SK-N-SH treated with all-trans-retinoic acid at 6 μM for 48 hours (cell line): ENCODE measurements around the gene SDK1.

Experiments
- ATAC-seq: fragments of 200-7000 bp; cut with Tn5 transposase; 3 replicates; pipeline ENCODE4 v1.9.1; 2020; ENCODE audit warnings: mild to moderate bottlenecking, moderate library complexity
- ARNTL ChIP-seq: fragments of 450-650 bp; formaldehyde crosslinking; IDR thresholded peaks from 2 replicates; pipeline ENCODE4 v1.5.0; 2020; ENCODE audit warnings: low read depth, mild to moderate bottlenecking, moderate library complexity, borderline replicate concordance
- BACH2 ChIP-seq: fragments of 250-450 bp; sonication (Bioruptor Pico); IDR thresholded peaks from 2 replicates; pipeline ENCODE4 v1.9.0; 2021; ENCODE audit warnings: mild to moderate bottlenecking, borderline replicate concordance
- CSDC2 ChIP-seq: fragments of 250-450 bp; sonication (Bioruptor Pico); IDR thresholded peaks from 2 replicates; pipeline ENCODE4 v1.5.0; 2020; ENCODE audit warnings: mild to moderate bottlenecking, moderate library complexity
- ESRRG ChIP-seq: fragments of 250-450 bp; sonication (Bioruptor Pico); IDR thresholded peaks from 2 replicates; pipeline ENCODE4 v1.6.1; 2021; ENCODE audit warnings: mild to moderate bottlenecking
- GLIS3 ChIP-seq: fragments of 250-450 bp; sonication (Bioruptor Pico); IDR thresholded peaks from 2 replicates; pipeline ENCODE4 v1.5.0; 2020; ENCODE audit warnings: mild to moderate bottlenecking, moderate library complexity
- ISL1 ChIP-seq: fragments of 250-450 bp; sonication (Bioruptor Pico); IDR thresholded peaks from 2 replicates; pipeline ENCODE4 v2.1.2; 2022; ENCODE audit warnings: mild to moderate bottlenecking, moderate library complexity
- OSR1 ChIP-seq: fragments of 250-450 bp; sonication (Bioruptor Pico); IDR thresholded peaks from 2 replicates; pipeline ENCODE4 v1.8.0; 2022; ENCODE audit warnings: moderate library complexity, mild to moderate bottlenecking, inconsistent platforms
- PPARA ChIP-seq: fragments of 250-450 bp; sonication (Bioruptor Pico); IDR thresholded peaks from 2 replicates; pipeline ENCODE4 v1.5.0; 2020; ENCODE audit warnings: mild to moderate bottlenecking, borderline replicate concordance
- RARB ChIP-seq: fragments of 250-450 bp; sonication (Bioruptor Pico); IDR thresholded peaks from 2 replicates; pipeline ENCODE4 v1.8.0; 2021; ENCODE audit warnings: mild to moderate bottlenecking, moderate library complexity
- SNAI2 ChIP-seq: fragments of 250-450 bp; sonication (Bioruptor Pico); IDR thresholded peaks from 2 replicates; pipeline ENCODE4 v1.5.0; 2020; ENCODE audit warnings: mild to moderate bottlenecking, moderate library complexity
- TCF4 ChIP-seq: fragments of 250-450 bp; sonication (Bioruptor Pico); IDR thresholded peaks from 2 replicates; pipeline ENCODE4 v1.8.0; 2021; ENCODE audit warnings: mild to moderate bottlenecking, moderate library complexity, borderline replicate concordance
- TOX ChIP-seq: fragments of 250-450 bp; sonication (Bioruptor Pico); IDR thresholded peaks from 2 replicates; pipeline ENCODE4 v1.8.0; 2021; ENCODE audit warnings: mild to moderate bottlenecking, moderate library complexity, borderline replicate concordance
- ZC3H10 ChIP-seq: fragments of 250-450 bp; sonication (Bioruptor Pico); IDR thresholded peaks from 2 replicates; pipeline ENCODE4 v1.5.1; 2021; ENCODE audit warnings: mild to moderate bottlenecking, moderate library complexity
- ZFP3 ChIP-seq: fragments of 250-450 bp; sonication (Bioruptor Pico); IDR thresholded peaks from 2 replicates; pipeline ENCODE4 v1.5.0; 2020; ENCODE audit warnings: mild to moderate bottlenecking, moderate library complexity
- ZFP30 ChIP-seq: fragments of 450-650 bp; formaldehyde crosslinking; IDR thresholded peaks from 2 replicates; pipeline ENCODE4 v1.5.0; 2022; ENCODE audit warnings: mild to moderate bottlenecking, moderate library complexity
- ZNF565 ChIP-seq: fragments of 450-650 bp; formaldehyde crosslinking; conservative IDR thresholded peaks from 2 replicates; pipeline ENCODE4 v1.5.0; 2020; ENCODE audit warnings: low read depth, mild to moderate bottlenecking, moderate library complexity
- ZNF8 ChIP-seq: fragments of 450-650 bp; formaldehyde crosslinking; IDR thresholded peaks from 2 replicates; pipeline ENCODE4 v1.5.0; 2020; ENCODE audit warnings: mild to moderate bottlenecking, moderate library complexity
- TF ChIP-seq, protein P1 (sequence below): fragments of 250-450 bp; sonication (Bioruptor Pico); IDR thresholded peaks from 2 replicates; pipeline ENCODE4 v1.8.0; 2020; ENCODE audit warnings: mild to moderate bottlenecking, moderate library complexity, borderline replicate concordance
- TF ChIP-seq, protein P2 (sequence below): fragments of 250-450 bp; sonication (Bioruptor Pico); IDR thresholded peaks from 2 replicates; pipeline ENCODE4 v1.5.1; 2021; ENCODE audit warnings: mild to moderate bottlenecking, moderate library complexity
- TF ChIP-seq, protein P3 (sequence below): fragments of 250-450 bp; sonication (Bioruptor Pico); IDR thresholded peaks from 2 replicates; pipeline ENCODE4 v1.5.1; 2020; ENCODE audit warnings: low read depth, mild to moderate bottlenecking, moderate library complexity
- TF ChIP-seq, protein P4 (sequence below): fragments of 250-450 bp; sonication (Bioruptor Pico); IDR thresholded peaks from 2 replicates; pipeline ENCODE4 v1.5.0; 2020; ENCODE audit warnings: mild to moderate bottlenecking, moderate library complexity
- TF ChIP-seq, protein P5 (sequence below): fragments of 250-450 bp; sonication (Bioruptor Pico); IDR thresholded peaks from 2 replicates; pipeline ENCODE4 v1.8.0; 2021; ENCODE audit warnings: low read depth, mild to moderate bottlenecking, moderate library complexity, borderline replicate concordance

The SDK1 gene

DNA sequence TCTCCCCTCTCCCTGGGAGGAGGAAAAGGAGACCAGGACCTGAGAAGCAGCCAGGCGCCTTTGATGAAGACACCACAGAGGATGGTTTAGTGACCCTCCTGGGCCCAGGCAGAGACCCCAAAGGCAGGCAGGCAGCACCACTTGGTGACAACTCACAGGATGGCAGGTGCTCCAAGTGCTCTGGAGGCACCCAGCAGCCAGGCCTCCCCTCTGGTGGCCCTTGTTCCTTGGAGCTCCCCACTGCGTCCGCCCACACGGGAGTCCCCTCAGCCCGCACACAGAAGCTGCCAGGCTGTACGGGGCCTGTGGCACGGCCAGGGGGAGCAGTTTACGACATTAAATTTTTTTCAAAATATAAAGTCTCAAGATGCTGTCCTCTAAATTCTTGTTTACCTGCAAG, 773.9 kb downstream of the SDK1 start:
- ATAC-seq: no peak
- no peak for TF ChIP-seq ZNF8 (CRISPR knock-in tag)
- TF ChIP-seq PPARA (CRISPR knock-in tag): no peak
- no peak for TF ChIP-seq TCF4
- no peak for TF ChIP-seq GLIS3 (CRISPR knock-in tag)
- TF ChIP-seq OSR1 (CRISPR knock-in tag): no peak
- no peak for TF ChIP-seq SNAI2 (CRISPR knock-in tag)
- TF ChIP-seq RARB (CRISPR knock-in tag): no peak
- no peak for TF ChIP-seq TOX (CRISPR knock-in tag)
- no peak for TF ChIP-seq ZNF565 (CRISPR knock-in tag)
- TF ChIP-seq ESRRG (CRISPR knock-in tag): no peak
- no peak for TF ChIP-seq ZC3H10 (CRISPR knock-in tag)
- TF ChIP-seq, protein P1, sequence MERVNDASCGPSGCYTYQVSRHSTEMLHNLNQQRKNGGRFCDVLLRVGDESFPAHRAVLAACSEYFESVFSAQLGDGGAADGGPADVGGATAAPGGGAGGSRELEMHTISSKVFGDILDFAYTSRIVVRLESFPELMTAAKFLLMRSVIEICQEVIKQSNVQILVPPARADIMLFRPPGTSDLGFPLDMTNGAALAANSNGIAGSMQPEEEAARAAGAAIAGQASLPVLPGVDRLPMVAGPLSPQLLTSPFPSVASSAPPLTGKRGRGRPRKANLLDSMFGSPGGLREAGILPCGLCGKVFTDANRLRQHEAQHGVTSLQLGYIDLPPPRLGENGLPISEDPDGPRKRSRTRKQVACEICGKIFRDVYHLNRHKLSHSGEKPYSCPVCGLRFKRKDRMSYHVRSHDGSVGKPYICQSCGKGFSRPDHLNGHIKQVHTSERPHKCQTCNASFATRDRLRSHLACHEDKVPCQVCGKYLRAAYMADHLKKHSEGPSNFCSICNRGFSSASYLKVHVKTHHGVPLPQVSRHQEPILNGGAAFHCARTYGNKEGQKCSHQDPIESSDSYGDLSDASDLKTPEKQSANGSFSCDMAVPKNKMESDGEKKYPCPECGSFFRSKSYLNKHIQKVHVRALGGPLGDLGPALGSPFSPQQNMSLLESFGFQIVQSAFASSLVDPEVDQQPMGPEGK (CRISPR knock-in tag): no peak
- no peak for TF ChIP-seq ISL1 (CRISPR knock-in tag)
- no peak for TF ChIP-seq ZFP30 (CRISPR knock-in tag)
- TF ChIP-seq, protein P2, sequence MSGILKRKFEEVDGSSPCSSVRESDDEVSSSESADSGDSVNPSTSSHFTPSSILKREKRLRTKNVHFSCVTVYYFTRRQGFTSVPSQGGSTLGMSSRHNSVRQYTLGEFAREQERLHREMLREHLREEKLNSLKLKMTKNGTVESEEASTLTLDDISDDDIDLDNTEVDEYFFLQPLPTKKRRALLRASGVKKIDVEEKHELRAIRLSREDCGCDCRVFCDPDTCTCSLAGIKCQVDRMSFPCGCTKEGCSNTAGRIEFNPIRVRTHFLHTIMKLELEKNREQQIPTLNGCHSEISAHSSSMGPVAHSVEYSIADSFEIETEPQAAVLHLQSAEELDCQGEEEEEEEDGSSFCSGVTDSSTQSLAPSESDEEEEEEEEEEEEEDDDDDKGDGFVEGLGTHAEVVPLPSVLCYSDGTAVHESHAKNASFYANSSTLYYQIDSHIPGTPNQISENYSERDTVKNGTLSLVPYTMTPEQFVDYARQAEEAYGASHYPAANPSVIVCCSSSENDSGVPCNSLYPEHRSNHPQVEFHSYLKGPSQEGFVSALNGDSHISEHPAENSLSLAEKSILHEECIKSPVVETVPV: no peak
- no peak for TF ChIP-seq ZFP3 (CRISPR knock-in tag)
- no peak for TF ChIP-seq ARNTL (CRISPR knock-in tag)
- no peak for TF ChIP-seq BACH2 (CRISPR knock-in tag)
- no peak for TF ChIP-seq CSDC2 (CRISPR knock-in tag)

DNA sequence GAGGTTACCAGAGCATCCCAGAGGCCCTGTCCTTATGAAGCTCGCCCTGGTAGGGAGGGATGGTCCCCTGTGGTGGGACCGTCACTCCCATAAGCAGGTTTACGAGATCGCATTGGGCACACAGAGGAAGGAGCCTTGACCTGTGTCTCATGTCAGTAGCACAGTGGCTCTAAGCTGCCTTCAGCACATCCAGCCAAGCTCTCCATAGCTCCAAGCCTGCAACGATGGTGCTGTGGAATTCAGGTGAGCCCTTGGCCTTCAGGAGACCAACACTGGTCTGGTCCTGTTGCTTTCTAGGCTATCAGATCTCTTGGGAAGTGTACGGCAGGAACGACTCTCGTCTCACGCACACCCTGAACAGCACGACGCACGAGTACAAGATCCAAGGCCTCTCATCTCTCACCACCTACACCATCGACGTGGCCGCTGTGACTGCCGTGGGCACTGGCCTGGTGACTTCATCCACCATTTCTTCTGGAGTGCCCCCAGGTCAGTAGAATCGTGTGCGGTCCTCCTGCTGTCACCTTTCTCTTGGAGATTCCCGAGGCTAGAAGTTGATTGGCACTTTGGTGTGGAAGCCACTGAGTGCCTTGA, 775.7 kb downstream of the SDK1 start:
- TF ChIP-seq BACH2 (CRISPR knock-in tag) (no peak), ZFP3 (CRISPR knock-in tag) (no peak), ESRRG (CRISPR knock-in tag) (no peak), ISL1 (CRISPR knock-in tag) (no peak), ZNF8 (CRISPR knock-in tag) (no peak), TOX (CRISPR knock-in tag) (no peak), ZFP30 (CRISPR knock-in tag) (no peak), RARB (CRISPR knock-in tag) (no peak), ZC3H10 (CRISPR knock-in tag) (no peak)
- TF ChIP-seq, protein P3, sequence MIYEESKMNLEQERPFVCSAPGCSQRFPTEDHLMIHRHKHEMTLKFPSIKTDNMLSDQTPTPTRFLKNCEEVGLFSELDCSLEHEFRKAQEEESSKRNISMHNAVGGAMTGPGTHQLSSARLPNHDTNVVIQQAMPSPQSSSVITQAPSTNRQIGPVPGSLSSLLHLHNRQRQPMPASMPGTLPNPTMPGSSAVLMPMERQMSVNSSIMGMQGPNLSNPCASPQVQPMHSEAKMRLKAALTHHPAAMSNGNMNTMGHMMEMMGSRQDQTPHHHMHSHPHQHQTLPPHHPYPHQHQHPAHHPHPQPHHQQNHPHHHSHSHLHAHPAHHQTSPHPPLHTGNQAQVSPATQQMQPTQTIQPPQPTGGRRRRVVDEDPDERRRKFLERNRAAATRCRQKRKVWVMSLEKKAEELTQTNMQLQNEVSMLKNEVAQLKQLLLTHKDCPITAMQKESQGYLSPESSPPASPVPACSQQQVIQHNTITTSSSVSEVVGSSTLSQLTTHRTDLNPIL (CRISPR knock-in tag): no peak
- TF ChIP-seq, protein P4, sequence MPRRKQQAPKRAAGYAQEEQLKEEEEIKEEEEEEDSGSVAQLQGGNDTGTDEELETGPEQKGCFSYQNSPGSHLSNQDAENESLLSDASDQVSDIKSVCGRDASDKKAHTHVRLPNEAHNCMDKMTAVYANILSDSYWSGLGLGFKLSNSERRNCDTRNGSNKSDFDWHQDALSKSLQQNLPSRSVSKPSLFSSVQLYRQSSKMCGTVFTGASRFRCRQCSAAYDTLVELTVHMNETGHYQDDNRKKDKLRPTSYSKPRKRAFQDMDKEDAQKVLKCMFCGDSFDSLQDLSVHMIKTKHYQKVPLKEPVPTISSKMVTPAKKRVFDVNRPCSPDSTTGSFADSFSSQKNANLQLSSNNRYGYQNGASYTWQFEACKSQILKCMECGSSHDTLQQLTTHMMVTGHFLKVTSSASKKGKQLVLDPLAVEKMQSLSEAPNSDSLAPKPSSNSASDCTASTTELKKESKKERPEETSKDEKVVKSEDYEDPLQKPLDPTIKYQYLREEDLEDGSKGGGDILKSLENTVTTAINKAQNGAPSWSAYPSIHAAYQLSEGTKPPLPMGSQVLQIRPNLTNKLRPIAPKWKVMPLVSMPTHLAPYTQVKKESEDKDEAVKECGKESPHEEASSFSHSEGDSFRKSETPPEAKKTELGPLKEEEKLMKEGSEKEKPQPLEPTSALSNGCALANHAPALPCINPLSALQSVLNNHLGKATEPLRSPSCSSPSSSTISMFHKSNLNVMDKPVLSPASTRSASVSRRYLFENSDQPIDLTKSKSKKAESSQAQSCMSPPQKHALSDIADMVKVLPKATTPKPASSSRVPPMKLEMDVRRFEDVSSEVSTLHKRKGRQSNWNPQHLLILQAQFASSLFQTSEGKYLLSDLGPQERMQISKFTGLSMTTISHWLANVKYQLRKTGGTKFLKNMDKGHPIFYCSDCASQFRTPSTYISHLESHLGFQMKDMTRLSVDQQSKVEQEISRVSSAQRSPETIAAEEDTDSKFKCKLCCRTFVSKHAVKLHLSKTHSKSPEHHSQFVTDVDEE (CRISPR knock-in tag): no peak
- TF ChIP-seq, all 23 proteins: peak for 0
- ATAC-seq: no peak

DNA sequence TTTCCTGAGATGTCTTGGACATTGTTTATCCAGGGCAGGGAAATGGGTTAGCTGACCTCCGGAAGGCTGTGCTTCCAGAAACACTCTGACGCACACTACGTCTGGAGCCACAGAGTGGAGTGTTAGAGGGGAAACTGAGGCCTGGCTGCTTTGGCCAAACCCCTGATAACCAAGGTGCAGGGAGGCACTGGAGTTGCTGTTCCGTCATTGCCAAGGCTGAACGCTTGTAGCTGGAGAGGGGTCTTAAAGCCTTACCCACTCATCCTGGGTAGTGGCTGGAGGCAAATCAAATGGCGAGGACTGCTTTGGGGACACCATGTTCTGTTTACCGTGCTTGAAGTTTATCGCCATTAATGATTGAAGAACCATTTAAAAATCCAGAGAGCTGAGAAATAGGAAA, 776.9 kb downstream of the SDK1 start:
- no peak for ATAC-seq
- TF ChIP-seq BACH2 (CRISPR knock-in tag): no peak
- TF ChIP-seq GLIS3 (CRISPR knock-in tag): no peak
- TF ChIP-seq, protein P3 (CRISPR knock-in tag): no peak
- no peak for TF ChIP-seq ISL1 (CRISPR knock-in tag)
- no peak for TF ChIP-seq TCF4
- no peak for TF ChIP-seq SNAI2 (CRISPR knock-in tag)
- no peak for TF ChIP-seq RARB (CRISPR knock-in tag)
- TF ChIP-seq, protein P5, sequence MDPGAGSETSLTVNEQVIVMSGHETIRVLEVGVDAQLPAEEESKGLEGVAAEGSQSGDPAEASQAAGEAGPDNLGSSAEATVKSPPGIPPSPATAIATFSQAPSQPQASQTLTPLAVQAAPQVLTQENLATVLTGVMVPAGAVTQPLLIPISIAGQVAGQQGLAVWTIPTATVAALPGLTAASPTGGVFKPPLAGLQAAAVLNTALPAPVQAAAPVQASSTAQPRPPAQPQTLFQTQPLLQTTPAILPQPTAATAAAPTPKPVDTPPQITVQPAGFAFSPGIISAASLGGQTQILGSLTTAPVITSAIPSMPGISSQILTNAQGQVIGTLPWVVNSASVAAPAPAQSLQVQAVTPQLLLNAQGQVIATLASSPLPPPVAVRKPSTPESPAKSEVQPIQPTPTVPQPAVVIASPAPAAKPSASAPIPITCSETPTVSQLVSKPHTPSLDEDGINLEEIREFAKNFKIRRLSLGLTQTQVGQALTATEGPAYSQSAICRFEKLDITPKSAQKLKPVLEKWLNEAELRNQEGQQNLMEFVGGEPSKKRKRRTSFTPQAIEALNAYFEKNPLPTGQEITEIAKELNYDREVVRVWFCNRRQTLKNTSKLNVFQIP (CRISPR knock-in tag): no peak
- no peak for TF ChIP-seq ZNF565 (CRISPR knock-in tag)
- TF ChIP-seq ZFP3 (CRISPR knock-in tag): no peak
- TF ChIP-seq CSDC2 (CRISPR knock-in tag): no peak
- no peak for TF ChIP-seq ZC3H10 (CRISPR knock-in tag)
- TF ChIP-seq OSR1 (CRISPR knock-in tag): no peak
- TF ChIP-seq ZNF8 (CRISPR knock-in tag): no peak
- TF ChIP-seq, protein P1 (CRISPR knock-in tag): no peak
